GM23248 (cell line): Measurements from ENCODE around the gene GRAP2. TPM values are rescaled to one million over a fixed set of nuclear protein-coding genes. Genes with fewer than 3 reads are reported as not detected.

Source experiments
- DNase-seq: peaks from one replicate; pipeline ENCODE4 v3.0.0-alpha.2; 2015
- H2AFZ ChIP-seq: fragments of 200-600 bp; sonication (generic); 2 replicates; pipeline ENCODE4 v1.6.1; 2016; ENCODE audit warnings: antibody characterized with exemption
- H3F3A ChIP-seq: fragments of 200-600 bp; sonication (generic); 2 replicates; pipeline ENCODE4 v1.6.1; 2016; ENCODE audit warnings: mild to moderate bottlenecking, antibody characterized with exemption, mixed run types; ENCODE audit not compliant: insufficient read depth
- H3K27ac ChIP-seq: fragments of 200-600 bp; sonication (generic); 2 replicates; pipeline ENCODE4 v1.5.1; 2016; ENCODE audit warnings: mild to moderate bottlenecking
- H3K27me3 ChIP-seq: fragments of 200-600 bp; sonication (generic); replicated peaks from 2 replicates; pipeline ENCODE4 v1.6.1; 2016; ENCODE audit warnings: mild to moderate bottlenecking; ENCODE audit not compliant: insufficient read depth
- H3K36me3 ChIP-seq: fragments of 200-600 bp; sonication (generic); 2 replicates; pipeline ENCODE4 v1.6.1; 2016; ENCODE audit warnings: low read depth, mild to moderate bottlenecking
- H3K4me1 ChIP-seq: fragments of 200-600 bp; sonication (generic); 2 replicates; pipeline ENCODE4 v1.6.1; 2016; ENCODE audit warnings: mild to moderate bottlenecking; ENCODE audit not compliant: insufficient read depth
- H3K4me2 ChIP-seq: fragments of 200-600 bp; sonication (generic); one replicate; pipeline ENCODE4 v1.6.1; 2016; ENCODE audit warnings: mild to moderate bottlenecking; ENCODE audit not compliant: unreplicated experiment
- H3K4me3 ChIP-seq: fragments of 200-600 bp; sonication (generic); 2 replicates; pipeline ENCODE4 v1.5.1; 2016; ENCODE audit warnings: mild to moderate bottlenecking
- H3K79me2 ChIP-seq: fragments of 200-600 bp; sonication (generic); 2 replicates; pipeline ENCODE4 v1.6.1; 2016; ENCODE audit warnings: mild to moderate bottlenecking; ENCODE audit not compliant: insufficient read depth
- H3K9ac ChIP-seq: fragments of 200-600 bp; sonication (generic); 2 replicates; pipeline ENCODE4 v1.6.1; 2016; ENCODE audit warnings: mild to moderate bottlenecking
- H3K9me2 ChIP-seq: fragments of 200-600 bp; sonication (generic); 2 replicates; pipeline ENCODE4 v1.6.1; 2016; ENCODE audit warnings: mixed run types, mild to moderate bottlenecking, moderate library complexity; ENCODE audit not compliant: insufficient read depth
- H3K9me3 ChIP-seq: fragments of 200-600 bp; sonication (generic); one replicate; pipeline ENCODE4 v1.6.1; 2017; ENCODE audit warnings: low read depth
- H4K20me1 ChIP-seq: fragments of 200-600 bp; sonication (generic); 2 replicates; pipeline ENCODE4 v1.6.0; 2016; ENCODE audit not compliant: insufficient read depth
- EZH2 ChIP-seq: fragments of 200-600 bp; sonication (generic); IDR thresholded peaks from 2 replicates; pipeline ENCODE4 v1.6.1; 2018; ENCODE audit warnings: antibody characterized with exemption, mild to moderate bottlenecking; ENCODE audit not compliant: insufficient read depth, poor library complexity, severe bottlenecking
- EZH2phosphoT487 ChIP-seq: fragments of 200-600 bp; sonication (generic); IDR thresholded peaks from 2 replicates; pipeline ENCODE4 v1.6.1; 2018; ENCODE audit warnings: antibody characterized with exemption, moderate library complexity, mild to moderate bottlenecking, low read depth; ENCODE audit not compliant: insufficient read depth
- WGBS, 2 experiments: methylation state at CpG; one replicate each; pipeline ENCODE4 v1.1.6; 2015 to 2017; ENCODE audit warnings: low lambda C conversion rate in 2 of 2, low coverage in 1 of 2; ENCODE audit errors: missing lambda C conversion rate in 2 of 2; 5-methylcytosine and 5-hydroxymethylcytosine counted together
- in situ Hi-C: fragments of 300-500 bp; cut with MboI; formaldehyde crosslinking; loops from 2 replicates; pipeline ENCODE4 v1.15.0; 2020
- polyA plus RNA-seq: library from polyadenylated mRNA; unstranded; fragments of >200 nt; fragmentation: Nextera tagmentation; extraction: Ambion mirVana; gene quantifications from 2 replicates; pipeline ENCODE4 v1.2.1, GENCODE V29; 2016
- total RNA-seq: library from RNA; depleted of rRNA; stranded (reverse); fragments of >200 nt; shearing (Covaris generic); gene quantifications from 2 replicates; pipeline ENCODE4 v1.2.3, GENCODE V29; 2014

Gene GRAP2
- total and polyA plus RNA-seq, 2 experiments from 2014 or later = not detected

- Histone ChIP-seq H3K4me1 (peaks cover 20% of the 10 kb centered on the region), H3K9me3 (no peaks in the 10 kb centered on the region), H3F3A (peaks cover 28% of the 10 kb centered on the region), H3K36me3 (no peaks in the 10 kb centered on the region), H3K9ac (no peak overlapping the region), H3K27me3 (0 out of 2 replicates have a peak, but pooled peaks cover 7% of the 10 kb centered on the region), H3K9me2 (no peaks in the 10 kb centered on the region), H3K27ac (peak overlapping the region; percentile 50), H2AFZ (0 out of 2 replicates have a peak overlapping the region, but pooled peaks have one; percentile 34), H3K4me2 (peak overlapping the region; percentile 67), H4K20me1 (no peaks in the 10 kb centered on the region), H3K79me2 (no peaks in the 10 kb centered on the region), H3K4me3 (peak overlapping the region; percentile 37)
- 21 to 24% methylated on average over 13 of the region's 13 CpGs for WGBS, 2 experiments
- no peak for TF ChIP-seq EZH2
- TF ChIP-seq EZH2phosphoT487 = no peak
- peak; percentile 89 for DNase-seq
- in situ Hi-C loops = no loop called here
These were observed 60.2 kb downstream of the GRAP2 start for GRCh38 chr22:39960791-39961746.

DNA sequence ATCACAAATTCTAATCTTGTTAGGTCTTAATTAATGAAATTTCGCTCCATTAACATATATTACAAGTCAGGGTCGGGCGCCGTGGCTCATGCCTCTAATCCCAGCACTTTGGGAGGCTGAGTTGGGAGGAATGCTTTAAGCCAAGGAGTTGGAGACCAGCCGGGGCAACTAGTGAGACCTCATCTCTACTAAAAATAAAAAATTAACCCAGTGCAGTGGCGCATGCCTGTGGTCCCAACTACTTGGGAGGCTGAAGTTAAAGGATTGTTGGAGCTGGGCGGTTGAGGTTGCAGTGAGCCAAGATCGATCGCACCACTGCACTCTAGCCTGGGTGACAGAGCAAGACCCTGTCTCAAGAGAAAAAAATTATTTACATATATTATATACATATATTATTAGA, 61.2 kb downstream of the GRAP2 start:
- no peaks in the 10 kb centered on the region for H3K79me2 ChIP-seq
- TF ChIP-seq EZH2phosphoT487 = no peak
- no peak for TF ChIP-seq EZH2
- 84 to 86% methylated on average over 9 of the region's 9 CpGs for WGBS, 2 experiments
- H3K27ac ChIP-seq = no peak overlapping the region
- no peak overlapping the region for H2AFZ ChIP-seq
- in situ Hi-C loops = no loop called here
- H3K36me3 ChIP-seq = no peaks in the 10 kb centered on the region
- 0 out of 2 replicates have a peak, but pooled peaks cover 7% of the 10 kb centered on the region for H3K27me3 ChIP-seq
- H3K4me2 ChIP-seq = no peak overlapping the region
- H3K9me2 ChIP-seq = no peaks in the 10 kb centered on the region
- H3K4me3 ChIP-seq = no peak overlapping the region
- H4K20me1 ChIP-seq = no peaks in the 10 kb centered on the region
- no peaks in the 10 kb centered on the region for H3K9me3 ChIP-seq
- H3F3A ChIP-seq = peaks cover 31% of the 10 kb centered on the region
- no peak overlapping the region for H3K9ac ChIP-seq
- peaks cover 22% of the 10 kb centered on the region for H3K4me1 ChIP-seq
- no peak for DNase-seq

DNA sequence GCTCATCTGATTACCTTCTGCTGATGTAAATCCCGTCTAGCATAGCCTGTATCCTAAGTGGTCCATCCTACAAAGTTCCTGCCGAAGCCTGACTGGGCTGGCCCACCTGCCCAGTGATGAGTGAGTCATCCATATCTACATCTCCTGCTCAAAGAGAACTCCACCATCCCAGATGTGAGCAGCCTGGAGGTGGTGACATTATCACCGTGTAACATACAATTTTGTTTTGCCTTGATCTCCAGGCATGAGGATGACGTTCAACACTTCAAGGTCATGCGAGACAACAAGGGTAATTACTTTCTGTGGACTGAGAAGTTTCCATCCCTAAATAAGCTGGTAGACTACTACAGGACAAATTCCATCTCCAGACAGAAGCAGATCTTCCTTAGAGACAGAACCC, 64.9 kb downstream of the GRAP2 start:
- Histone ChIP-seq H2AFZ (no peak overlapping the region), H3K4me1 (peaks cover 20% of the 10 kb centered on the region), H3K9me2 (no peaks in the 10 kb centered on the region), H3F3A (peaks cover 19% of the 10 kb centered on the region), H3K27me3 (peaks cover 13% of the 10 kb centered on the region; the same call in 1 of the 2 replicates), H4K20me1 (no peaks in the 10 kb centered on the region), H3K9me3 (no peaks in the 10 kb centered on the region), H3K79me2 (no peaks in the 10 kb centered on the region), H3K4me3 (no peak overlapping the region), H3K27ac (no peak overlapping the region), H3K4me2 (no peak overlapping the region), H3K9ac (no peak overlapping the region), H3K36me3 (no peaks in the 10 kb centered on the region)
- WGBS, 2 experiments = 78 to 79% methylated on average over 5 of the region's 5 CpGs
- DNase-seq = no peak
- no peak for TF ChIP-seq EZH2
- TF ChIP-seq EZH2phosphoT487 = no peak
- in situ Hi-C loops = no loop called here

DNA sequence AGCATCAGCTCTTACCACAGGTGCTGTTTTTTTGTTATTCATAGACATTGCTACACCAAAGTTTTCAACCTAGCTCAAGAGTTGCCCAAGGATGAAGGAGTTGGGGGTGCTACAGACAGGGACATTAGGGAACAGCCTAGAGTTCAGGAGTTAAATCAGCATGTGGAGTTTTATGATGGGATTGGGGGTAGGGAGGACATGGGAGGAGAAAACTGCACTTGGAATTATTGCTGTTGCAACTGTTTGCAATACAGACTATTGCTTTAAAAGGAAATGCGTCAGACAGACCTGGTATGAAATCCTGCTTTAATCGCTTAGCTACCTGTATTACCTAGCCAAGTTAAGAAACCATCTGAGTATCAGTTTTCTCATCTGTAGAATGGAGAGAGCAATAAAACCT, 65.6 kb downstream of the GRAP2 start:
- Histone ChIP-seq H3K9me3 (no peaks in the 10 kb centered on the region), H3F3A (peaks cover 12% of the 10 kb centered on the region), H3K9ac (no peak overlapping the region), H3K79me2 (no peaks in the 10 kb centered on the region), H4K20me1 (no peaks in the 10 kb centered on the region), H2AFZ (no peak overlapping the region), H3K27ac (no peak overlapping the region), H3K4me2 (no peak overlapping the region), H3K27me3 (peaks cover 13% of the 10 kb centered on the region), H3K4me3 (no peak overlapping the region), H3K4me1 (peaks cover 13% of the 10 kb centered on the region), H3K36me3 (no peaks in the 10 kb centered on the region), H3K9me2 (no peaks in the 10 kb centered on the region)
- in situ Hi-C loops = no loop called here
- TF ChIP-seq EZH2phosphoT487 (no peak), EZH2 (no peak)
- WGBS, 2 experiments = 73 to 86% methylated on average over 2 of the region's 2 CpGs
- no peak for DNase-seq
